Measurements from ENCODE around the gene TUBB4A.

The TUBB4A gene

DNA sequence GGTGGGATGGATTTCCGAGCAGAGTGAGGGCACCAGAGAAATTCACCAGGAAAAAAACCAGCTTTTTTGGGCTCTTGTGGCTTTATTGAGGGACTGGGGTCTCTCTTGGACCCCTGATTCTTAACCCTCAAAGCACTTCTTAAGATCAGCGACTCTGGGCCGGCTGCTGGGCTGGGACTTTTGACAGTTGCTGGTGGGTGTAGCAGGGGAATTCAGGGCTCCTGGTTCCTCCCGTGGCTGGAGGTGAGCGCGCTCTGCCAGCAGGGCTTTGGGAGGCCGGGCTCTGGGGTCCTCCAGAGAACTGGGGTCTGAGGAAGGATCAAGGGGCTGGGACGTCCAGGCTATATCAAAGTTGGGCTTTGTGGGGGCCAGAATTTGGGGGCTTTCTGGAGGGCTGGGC is 34.7 kb downstream of the TUBB4A start:
- no peak for DNase-seq (ENCODE audit: low read depth in 2 of 2)

- no peak for DNase-seq (ENCODE audit: low read depth in 2 of 2)
Observed at GRCh38 chr19:6466526-6467248, 35.4 kb downstream of the TUBB4A start.

DNA sequence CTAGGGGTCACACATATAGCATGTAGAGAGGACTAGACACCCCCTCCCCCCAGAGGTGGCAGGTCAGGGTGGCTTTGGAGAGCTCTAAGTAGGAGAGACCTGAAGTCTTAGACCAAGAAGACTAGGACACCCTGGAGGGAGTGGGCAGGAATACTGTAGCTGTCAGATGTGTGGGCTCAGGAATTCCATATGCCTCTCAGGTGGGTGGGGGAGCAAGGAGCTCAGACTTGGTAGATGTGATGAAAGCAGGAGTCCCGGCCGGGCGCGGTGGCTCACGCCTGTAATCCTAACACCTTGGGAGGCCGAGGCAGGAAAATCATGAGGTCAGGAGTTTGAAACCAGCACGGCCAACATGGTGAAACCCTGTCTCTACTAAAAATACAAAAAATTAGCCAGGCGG is 36.4 kb downstream of the TUBB4A start:
- no peak for DNase-seq (ENCODE audit: low read depth in 2 of 2)

DNA sequence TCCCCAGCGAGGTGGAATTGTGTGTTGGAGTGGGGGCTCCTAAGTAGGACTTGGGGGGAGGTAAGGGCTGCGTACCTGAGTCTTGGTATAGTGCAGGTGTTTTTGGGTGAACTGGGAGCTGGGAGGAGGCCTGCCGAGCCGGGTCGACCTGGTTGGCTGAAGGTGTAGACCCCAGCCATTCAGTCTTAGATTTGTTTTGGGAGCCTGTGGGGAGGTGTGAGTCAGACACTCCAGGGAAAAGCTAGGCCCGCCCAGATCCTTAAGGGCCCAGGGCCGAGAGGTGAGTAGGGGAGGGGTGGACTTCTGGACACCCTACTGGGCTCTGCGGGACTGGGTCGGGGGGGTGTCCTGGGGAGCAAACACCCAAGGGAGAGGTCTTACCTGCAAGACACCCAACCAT is 37.1 kb downstream of the TUBB4A start:
- no peak for DNase-seq (ENCODE audit: low read depth in 2 of 2)

- peak; percentile 28 to 49 for DNase-seq (ENCODE audit: low read depth in 2 of 2)
Observed at GRCh38 chr19:6464070-6464873, 37.8 kb downstream of the TUBB4A start, which contains the start of gene CRB3. CRB3 (plus strand) TSS chr19:6464271; CDS start chr19:6464702, 431 bp downstream.

DNA sequence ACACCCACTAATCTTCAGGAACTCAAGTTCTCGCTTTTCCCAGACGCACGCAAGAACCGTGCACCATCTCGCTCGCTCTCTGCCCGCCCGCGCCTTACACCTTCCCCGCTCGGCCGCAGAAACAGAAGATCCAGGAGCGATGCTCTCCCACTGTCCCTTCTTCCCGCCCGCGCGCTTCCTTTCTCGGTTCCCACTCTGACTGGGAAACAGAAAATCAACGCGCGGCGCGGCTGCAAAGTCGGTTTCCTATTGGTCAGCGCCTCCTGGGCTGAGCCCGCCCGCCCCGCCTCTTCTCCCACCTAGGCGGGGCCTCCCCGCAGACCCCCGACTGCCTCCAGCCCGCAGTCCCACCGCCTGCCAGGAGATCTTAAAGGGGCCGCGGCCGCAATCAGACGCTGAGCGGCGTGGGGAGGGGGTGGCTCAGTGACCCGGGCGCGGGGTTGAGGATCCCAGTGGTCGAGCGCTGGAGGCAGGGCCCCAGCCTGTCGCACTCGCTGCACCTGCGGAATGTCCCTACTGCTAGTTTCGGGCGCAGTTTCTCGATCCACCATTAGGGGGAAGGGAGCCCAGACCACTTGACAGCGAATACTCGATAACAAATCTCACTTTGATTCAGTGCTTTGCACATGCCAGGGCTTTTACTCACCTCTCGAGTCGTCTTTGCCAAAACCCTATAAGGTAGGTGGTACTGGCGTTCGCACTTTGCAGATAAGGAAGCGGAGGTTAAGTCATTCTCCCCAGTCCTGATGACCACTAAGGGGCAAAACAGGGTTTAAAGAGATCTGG is 41.8 kb downstream of the TUBB4A start:
- peak; percentile 93 to 94 for DNase-seq (ENCODE audit: low read depth in 2 of 2)

DNA sequence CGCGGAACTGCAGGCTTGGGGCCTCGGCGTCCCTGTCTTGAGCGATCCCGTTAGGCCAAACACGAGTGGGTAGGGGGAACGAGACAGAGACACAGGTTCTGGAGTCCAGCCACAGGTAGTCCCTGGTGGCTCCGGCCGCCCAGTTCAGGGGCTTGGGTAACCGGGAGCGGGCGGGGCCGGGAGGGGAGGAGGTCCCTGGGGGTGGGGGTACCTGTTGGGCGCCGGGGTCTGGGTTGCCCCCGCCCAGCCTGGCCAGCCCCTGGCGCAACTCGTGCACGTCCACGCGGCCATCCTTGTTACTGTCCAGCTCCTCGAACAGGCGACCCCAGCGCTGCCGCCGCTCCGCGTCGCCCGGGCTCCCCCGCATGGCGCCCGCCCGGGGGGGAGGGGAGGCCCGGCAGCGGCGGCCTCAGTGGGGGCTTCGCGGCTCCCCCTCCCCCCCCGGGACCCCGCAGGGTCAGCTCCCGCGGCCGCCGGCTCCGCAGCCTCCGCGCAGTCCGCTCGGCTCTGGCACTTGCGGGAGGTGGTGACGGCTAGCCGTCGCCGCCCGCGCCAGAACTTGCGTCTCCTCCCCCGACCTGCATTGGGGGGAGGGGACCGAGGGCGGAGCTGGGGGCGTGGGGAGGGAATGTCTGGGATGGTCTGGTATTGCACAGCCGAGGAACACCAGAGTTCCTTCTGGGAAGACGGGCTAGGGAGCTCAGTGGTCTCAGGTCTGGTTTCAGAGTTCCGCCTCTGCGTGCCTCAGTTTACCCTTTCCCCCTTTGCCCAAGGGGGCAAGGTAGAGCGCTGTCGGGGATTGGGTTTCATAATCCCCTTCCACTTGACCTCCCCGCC is 42.6 kb downstream of the TUBB4A start, which contains the start of gene SLC25A23:
Gene SLC25A23, minus strand, starts transcription at position 531 of the 837 bp plus-strand sequence. Its CDS starts 164 bp downstream, at position 367.
- DNase-seq (ENCODE audit: low read depth in 2 of 2), result peak; percentile 47 to 62

DNA sequence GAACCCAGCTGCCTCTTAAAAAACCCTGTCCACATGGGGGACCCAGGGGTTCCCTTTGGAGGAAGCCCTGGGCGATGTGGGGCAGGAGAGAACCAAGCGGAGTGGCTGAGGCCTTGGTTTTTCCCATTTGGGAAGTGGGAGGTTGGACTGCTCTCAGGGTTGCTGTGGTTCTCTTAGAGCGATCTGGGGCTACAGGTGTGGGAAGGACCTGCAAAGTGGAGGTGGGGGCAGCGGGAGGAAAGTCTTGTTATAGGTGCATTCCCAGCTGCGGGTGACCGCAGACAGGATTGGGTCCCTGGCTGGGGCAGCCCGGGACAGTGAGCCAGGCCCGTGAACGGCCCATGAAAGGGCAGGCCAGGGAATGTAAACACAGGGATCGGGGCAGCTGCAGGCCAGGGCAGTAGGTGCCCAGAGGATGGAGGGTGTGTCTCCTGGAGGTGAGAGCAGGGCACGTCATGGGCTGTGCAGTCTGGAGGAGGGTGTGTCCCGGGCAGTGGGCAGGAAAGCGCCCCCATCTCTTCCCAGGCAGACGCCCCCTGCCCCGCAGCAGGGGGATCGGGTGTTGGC is 43.3 kb downstream of the TUBB4A start:
- DNase-seq (ENCODE audit: low read depth in 2 of 2), result no peak

GRCh38 chr19:6457958-6458694 is 44.0 kb downstream of the TUBB4A start:
- no peak for DNase-seq (ENCODE audit: low read depth in 2 of 2)

- DNase-seq (ENCODE audit: low read depth in 2 of 2), result no peak
Observed at GRCh38 chr19:6455924-6456323, 46.2 kb downstream of the TUBB4A start.

- DNase-seq (ENCODE audit: low read depth in 2 of 2), result no peak
Observed at GRCh38 chr19:6453951-6454565, 48.1 kb downstream of the TUBB4A start.

GRCh38 chr19:6452899-6453298 is 49.2 kb downstream of the TUBB4A start:
- DNase-seq (ENCODE audit: low read depth in 2 of 2), result no peak

DNA sequence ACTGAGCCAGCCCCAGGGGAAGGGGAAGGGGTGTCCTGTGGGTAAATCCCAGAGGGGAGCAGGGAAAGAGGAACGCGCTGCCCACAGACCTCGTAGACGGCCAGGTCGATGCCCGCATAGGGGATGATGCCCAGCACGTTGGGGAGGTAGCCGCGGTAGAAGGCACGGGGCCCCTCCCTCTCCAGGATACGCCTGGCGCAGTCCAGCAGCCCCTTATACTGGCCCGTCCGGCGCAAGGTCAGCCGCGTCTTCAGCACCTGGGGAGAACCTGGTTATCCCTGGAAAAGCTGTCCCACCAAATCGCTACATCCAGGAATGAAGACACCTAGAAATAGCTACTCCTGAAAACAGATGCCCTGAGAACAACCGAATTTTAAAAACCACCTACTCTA is 49.9 kb downstream of the TUBB4A start:
- DNase-seq (ENCODE audit: low read depth in 2 of 2), result no peak

GRCh38 chr19:6451583-6452222 is 50.4 kb downstream of the TUBB4A start:
- DNase-seq (ENCODE audit: low read depth in 2 of 2), result no peak

DNA sequence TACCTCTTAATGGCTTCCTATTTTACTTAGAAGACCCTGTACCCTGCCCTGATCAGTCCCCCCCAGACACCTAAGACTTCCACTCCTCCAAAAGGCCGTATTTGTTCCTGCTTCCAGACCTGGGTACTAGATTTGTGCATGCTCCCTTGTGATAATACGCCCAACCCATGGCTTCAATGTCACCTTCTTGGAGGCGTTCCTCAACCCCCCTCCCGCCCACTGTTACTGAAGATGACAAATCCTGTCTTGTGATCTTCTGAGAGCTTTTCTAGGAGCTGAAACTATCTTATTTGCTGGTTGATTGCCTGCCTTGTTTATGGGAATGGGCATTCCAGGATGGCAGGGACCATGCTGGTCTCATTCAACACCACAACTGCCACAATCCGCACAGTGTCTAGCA is 51.9 kb downstream of the TUBB4A start:
- DNase-seq (ENCODE audit: low read depth in 2 of 2), result no peak

DNA sequence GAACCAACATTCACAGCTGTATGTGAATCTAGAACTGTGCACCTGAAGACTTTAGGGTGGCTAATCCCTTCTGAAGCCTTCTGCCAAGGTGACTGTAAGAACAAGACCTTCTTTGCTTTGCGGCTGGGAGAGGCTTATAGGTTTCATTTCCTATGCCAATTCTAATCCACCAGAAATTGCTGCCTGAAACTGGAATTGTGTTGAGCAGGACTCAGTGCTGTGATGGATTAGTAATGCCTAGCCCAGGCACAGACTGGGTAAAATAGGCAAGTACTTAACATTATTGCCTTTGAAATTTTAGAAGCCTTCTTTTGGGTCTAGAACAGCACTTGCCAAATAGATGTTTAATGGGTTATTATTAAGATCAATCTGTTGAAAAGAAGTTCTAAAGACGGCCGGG is 54.1 kb downstream of the TUBB4A start:
- DNase-seq (ENCODE audit: low read depth in 2 of 2), result no peak

GRCh38 chr19:6446452-6446851 is 55.7 kb downstream of the TUBB4A start:
- no peak for DNase-seq (ENCODE audit: low read depth in 2 of 2)

All from stimulated activated CD4-positive, alpha-beta T cell treated with anti-CD3 and anti-CD28 coated beads, Interleukin-1b, Interleukin-23, amount 100 ng/mL, for 4 hours (primary cell).